ENCODE results near the gene ECSCR.

Gene ECSCR

DNA sequence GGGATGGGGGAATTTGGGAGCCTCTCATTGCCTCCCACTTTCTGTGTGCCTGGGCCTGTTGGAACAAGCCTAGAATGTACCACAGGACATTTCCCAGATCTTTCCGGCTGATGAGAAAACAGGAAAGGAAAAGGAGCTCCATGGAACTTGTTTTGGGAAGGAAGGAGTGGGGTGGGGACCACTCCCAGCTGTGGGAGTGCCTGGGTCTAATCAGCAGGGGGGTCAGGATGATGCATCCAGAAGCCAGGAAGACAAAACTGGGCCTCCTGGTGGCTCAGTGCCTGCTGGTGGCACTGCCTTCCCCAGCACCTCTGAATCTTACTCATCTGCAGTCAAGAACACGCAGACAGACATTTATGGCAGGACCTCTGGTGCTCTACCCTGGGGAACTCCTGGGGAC, 11.0 kb upstream of the ECSCR start:
- no peak for DNase-seq

DNA sequence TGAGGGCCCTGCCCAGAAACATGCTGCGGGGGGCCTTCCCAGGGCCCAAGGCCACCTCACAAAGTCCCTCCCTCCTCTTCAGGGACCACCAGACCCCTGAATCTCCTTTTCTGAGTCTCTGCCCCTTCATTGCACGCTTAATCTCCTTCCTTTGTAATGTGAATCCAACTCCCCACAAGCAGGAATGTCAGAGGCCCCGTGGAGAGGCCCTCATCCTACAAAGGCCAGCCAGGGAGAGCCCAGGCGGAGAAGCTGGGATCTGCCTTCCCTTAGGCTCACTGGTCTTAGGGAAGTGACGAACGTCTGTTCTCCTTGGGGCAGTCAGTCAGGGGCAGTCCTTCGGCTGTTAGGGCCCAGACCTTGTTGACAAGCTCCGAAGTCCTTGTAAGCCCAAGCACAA, 10.6 kb upstream of the ECSCR start:
- no peak for DNase-seq

DNA sequence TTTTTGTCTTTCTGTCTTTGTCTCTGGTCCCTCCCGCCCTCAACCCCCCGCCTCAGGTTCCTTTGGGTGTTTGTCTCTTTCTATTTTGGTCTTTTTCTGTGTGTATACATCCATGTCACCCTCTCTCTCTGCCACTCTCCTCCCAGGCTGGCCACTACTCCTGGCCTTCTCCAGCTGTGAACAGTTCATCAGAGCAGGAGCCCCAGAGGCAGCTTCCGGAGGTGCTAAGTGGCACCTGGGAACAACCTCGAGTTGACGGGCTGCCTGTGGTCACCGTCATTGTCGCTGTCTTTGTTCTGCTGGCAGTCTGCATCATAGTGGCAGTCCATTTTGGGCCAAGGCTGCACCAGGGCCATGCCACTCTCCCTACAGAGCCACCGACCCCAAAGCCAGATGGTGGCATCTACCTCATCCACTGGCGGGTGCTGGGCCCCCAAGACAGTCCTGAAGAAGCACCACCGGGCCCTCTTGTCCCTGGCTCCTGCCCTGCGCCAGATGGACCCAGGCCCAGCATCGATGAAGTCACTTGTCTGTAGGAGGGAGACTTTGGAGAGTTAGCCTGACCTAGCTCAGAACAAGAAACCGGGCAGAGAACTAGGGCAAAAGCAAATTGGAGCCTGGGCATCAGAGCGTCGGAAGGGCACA, 10.0 kb upstream of the ECSCR start:
- DNase-seq: no peak

DNA sequence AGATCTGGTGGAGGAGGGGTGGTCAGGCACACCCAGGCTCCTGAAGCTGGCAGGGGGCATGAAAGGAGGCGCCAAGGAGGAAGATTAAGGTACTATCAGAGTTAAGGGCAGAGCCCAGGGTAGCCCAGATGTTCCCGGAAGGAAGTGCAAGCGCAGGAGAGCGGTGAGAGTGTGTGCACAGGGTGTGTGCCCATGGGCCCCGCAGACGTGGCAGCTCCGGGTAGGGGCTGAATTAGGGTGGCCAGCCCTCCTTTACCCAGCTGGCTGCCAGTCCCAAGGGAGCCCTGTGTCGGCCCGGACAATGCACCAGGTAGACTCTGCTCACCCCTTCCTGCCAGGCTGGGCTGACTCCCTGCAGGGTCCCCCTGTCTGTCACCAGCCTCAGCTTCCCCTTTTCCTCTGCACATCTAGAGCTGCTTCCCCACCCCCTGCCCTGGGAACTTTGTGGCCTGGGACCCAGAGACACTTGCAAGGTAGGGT, 8.3 kb upstream of the ECSCR start, which contains the start of gene SMIM33:
Gene SMIM33, plus strand, starts transcription at position 184 of the 480 bp plus-strand sequence. Its CDS starts 118 bp downstream, at position 302.
- DNase-seq: no peak

DNA sequence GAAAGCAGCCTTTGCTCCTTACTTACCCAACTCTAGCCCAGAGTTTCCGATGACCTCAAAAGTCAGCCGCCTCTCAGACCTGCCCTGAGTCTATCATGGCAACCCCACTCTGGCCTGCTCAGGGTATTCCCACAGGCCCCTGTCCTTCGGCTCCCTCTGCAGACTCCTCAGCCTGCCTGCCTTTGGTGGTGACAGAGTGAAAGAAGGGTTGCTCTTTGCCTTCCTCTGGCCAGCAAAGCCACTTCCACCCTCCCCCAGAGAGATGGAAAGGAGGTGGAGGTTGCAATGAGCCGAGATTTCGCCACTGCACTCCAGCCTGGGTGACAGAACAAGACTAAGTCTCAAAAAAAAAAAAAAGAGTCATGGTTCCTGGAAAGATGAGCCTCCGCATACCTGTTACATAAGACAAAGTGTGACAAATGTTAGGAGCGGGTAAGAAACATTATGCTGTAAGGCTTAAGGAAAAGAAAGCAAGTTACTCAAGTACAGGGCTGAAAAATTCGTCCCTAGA, 5.9 kb upstream of the ECSCR start:
- no peak for DNase-seq

DNA sequence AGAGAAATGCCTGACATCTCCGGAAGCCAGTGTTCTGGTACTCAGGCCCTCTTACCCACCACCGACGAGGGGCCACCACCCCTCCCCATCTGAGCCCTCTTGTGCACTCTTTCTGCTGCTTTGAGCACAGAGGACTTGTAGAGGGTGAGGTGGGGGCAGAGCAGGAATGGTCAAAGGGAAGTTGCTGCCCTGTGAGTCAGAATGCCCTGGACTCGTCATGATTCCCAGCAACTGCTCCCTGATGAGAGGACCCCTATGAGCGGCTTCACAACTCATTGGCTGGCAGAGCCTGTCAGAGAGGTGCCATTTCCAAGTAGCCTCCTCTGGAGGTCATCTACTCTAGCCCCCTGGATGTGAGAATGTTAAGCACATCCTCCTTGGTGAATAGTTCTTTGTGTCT, 845 bp downstream of the ECSCR start:
- DNase-seq: no peak

DNA sequence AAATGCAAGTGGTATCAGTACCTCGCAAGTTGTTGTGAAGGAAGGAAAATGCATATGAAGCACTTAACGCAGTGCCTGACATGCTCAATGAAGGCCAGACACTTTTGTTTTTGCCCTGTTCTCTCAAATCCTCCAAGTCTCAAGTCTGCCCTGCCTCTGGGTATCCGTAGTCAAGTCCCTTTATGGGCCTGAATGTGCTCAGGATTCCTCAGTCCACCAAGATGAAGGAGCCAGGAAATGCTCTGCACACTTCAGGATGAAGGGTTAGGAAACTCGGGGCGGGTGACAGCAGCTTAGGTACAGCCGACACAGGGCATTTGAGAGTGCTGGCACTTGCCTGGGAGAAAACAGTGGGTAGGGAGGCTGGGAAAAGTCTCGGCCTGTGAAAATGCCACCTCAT, 1.4 kb downstream of the ECSCR start:
- DNase-seq: no peak

DNA sequence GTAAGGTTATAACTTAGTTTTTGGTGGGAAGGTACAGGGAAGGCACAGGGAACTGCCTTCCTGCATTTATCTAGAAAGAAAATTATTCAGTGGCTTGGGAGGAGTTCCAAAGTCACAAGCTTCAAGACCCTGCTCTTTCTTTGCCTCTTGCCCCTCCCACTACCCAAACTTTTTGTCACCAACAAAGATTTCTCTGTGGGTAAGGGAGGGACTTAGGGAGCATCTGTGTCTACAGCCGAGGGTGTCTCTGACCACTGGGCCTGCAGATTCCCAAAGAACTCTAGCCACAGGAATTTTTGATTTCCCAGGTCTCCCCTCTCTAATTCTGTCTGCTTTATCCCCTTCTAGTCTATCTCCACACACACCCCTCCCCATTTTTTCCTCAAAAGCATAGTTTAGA, 2.1 kb downstream of the ECSCR start:
- no peak for DNase-seq

DNA sequence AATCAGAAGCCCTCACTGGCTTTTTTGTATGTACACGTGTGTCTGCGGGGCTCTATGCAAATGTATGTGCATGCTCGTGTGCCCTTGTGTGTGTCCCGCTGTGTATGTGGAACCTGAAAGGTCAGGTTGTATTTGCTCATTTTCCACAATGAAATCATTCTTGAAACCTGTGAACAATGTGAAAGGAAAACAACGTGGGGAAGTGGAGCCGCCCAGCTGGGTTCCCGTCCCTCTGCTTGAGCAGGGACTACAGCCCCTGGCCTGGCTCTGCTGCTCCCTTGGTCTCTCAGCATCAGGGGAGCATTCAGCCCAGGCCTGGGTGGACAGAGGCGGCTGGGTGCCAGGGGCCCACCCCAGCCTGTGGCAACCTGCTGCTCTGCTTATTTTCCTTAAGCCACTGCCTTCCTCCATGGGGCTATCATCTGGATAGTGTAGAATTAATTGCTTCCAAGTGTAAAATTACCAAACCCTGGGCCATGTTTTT, 3.0 kb downstream of the ECSCR start:
- no peak for DNase-seq

DNA sequence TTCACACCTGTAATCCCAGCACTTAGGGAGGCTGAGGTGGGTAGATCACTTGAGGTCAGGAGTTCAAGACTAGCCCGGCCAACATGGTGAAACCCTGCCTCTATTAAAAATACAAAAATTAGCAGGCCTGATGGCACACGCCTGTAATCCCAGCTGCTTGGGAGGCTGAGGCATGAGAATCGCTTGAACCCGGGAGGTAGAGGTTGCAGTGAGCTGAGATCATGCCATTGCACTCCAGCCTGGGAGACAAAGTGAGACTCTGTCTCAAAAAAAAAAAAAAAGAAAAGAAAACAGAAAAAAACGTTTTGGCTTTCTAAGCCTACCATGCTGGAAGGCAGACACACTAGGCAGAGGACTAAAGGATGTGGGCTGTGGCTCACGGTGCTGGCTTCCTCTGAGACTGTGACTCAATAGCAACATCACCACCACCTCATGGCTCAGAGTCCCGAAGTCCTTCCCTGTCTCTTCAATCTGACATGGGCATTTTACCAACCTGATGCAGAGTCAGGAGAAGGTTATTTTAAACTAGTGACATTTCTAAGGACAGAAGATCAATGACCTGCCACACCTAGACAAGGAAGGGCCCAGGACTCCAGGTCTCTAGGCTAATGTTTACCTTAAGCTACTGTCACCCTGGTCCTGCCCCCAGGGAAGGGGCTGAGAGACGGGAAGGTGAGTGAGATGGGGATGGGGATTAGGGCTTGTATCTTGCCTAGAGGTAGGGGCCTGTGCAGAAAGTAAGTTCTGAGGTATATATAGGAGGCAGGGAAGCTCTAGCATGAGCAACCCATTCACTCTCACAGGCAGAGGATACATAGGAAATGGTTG, 3.7 kb downstream of the ECSCR start:
- DNase-seq: no peak

DNA sequence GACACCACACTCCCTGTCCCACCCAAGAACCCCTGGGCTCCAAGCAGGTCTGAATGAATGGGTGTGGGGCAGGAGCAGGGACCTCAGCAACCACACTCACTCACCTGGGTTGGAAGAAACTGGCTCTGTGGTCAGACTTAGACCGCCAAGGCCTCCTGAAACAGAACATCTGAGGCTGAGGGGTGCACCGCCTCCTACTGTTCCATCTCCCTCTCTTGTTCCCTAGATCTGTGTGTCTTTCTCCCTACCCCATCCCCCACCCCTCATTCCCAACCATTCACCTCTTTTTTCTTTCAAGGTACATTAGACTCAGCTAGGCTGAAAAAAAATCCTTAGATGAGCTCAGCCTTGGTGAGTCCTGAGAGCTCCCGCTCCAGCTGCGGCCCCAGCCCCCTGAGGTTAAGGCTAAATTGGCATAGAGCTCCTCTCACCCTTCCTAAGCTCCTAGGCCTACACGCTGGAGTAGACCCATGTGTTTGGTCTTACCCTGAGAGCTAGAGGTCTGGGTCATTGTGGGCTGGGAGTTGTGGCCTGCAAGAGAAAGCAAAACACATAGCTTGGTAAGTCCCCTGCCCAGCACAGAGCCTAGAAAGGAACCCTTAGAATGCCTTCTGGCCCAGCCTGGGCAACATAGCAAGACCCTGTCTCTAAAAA, 4.8 kb downstream of the ECSCR start:
- no peak for DNase-seq

DNA sequence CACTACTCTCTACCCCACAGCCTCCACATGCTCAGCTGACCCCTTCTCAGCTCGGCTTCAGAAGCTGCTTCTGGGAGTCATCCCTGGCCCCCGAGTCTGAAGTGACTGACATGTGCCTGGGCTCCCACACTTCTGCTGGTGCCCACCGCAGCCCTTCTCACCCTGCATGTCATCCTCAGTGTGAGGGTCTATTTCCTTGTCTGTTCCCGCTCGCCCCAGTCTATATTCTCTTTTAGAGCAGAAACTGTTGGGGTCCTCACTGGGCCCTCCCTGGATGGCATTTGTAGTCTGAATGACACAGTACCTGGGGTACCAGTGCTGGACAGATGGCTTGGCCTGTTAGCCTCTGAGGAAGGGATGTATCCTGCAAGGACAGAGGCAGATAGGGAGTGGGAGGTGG, 5.3 kb downstream of the ECSCR start:
- no peak for DNase-seq

DNA sequence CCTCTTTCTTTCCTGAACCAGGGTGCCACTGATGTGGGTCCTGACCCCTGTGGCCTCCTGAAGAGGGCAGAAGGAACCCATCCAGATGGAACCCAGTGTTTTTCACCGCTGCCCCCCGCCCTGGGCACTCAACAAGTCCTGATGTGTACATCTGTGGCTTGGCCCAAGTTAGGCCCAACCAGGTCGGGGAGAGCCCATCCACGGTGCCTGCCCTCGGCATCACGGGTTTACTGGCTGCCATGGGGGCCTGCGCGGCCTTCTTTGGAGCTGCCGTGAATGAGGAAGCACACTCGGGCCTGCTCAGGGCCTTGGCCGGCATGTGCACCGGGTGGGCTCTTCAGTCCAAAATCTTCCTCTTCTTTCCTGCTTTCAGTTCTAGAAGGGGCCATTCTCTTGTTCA, 5.8 kb downstream of the ECSCR start:
- no peak for DNase-seq

DNA sequence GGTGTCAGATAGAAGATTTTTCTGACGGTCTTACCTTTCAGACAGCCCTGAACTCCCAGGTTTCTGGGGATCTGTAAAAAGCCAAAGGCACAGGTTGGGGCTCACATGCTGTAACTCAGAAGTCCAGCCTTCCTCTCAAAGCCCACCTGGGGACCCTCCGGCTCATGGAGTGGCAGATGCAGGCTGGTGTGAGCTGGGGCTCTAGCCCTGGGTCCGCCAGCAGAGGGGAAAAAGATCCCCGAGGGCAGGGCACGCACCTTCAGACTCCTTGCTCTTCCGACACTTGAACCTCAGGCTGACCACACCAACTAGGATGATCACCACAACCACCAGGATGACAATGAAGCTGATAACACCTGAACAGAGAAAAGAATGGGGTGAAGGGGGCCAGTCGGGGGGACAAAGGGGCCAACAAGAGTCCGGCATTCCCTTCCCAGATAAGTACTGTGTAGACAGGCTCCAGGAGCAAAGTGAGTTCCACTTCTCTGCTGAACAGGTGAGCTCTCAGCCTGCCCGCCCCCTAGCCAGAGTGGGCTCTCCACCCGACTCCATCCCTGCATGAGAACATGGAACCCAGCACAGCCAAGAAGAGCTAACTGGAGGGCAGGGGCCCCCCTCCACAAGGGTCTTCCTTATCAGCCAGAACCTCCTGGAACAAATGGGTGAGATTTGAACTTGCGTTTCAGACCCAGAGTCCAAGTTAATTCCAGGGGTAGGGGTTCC, 7.8 kb downstream of the ECSCR start:
- no peak for DNase-seq

DNA sequence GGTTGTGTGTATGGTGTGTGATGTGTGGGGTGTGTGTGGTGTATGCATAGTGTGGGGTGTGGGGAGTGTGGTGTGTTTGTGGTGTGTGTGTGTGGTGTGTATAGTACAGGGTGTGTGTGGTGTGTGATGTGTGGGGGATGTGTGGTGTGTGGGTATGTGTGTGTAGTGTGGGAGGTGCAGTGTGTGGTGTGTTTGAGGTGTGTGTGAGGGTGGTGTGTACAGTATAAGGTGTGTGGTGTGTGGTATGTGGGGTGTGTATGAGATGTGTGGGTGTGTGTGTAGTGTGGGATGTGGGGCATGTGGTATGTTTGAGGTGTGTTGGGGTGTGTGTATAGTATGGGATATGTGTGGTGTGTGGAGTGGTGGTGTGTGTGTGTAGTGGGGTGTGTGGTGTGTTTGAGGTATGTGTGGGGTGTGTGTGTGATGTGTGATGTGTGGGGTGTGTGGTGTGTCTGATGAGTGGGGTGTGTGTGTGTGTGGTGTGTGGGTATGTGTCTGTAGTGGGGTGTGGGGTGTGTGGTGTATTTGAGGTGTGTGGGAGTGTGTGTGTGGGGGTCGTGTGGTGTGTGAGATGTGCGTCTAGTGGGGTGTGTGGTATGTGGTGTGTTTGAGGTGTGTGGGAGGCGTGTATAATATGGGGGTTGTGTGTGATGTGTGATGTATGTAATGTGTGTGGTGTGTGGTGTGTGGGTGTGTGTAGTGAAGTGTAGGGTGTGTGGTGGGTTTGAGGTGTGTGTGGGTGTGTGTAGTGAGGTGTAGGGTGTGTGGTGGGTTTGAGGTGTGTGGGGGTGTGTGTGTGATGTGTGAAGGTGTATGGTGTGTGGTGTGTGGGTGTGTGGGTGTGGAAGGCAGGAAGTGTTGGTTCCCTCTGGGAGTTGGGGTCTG, 8.6 kb downstream of the ECSCR start:
- no peak for DNase-seq

DNA sequence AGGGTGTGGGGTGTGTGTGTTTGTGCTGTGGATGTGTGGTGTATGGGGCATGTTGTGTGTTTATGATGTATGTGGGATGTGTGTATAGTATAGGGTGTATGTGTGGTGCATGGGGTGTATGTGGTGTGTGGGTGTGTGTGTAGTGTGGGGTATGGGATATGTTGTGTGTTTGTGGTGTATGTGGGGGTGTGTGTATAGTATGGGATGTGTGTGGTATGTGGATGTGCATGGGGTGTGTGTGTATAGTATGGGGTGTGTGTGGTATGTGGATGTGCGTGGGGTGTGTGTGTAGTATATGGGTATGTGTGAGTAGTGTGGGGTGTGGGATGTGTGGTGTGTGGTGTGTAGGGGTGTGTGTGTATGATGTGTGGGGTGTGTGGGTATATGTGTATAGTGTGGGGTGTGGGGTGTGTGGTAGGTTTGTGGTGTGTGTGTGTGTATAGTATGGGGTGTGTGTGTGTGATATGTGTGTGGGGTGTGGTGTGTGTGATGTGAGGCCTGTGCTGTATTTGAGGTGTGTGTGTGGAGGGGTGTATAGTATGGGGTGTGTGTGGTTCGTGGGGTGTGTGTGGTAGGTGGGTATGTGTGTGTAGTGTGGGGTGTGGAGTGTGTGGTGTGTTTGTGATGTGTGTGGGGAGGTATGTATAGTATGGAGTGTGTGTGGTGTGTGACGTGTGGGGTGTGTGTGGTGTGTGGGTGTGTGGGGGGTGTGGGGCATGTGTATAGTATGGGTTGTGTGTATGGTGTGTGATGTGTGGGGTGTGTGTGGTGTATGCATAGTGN, 10.5 kb downstream of the ECSCR start:
- DNase-seq: no peak

DNA sequence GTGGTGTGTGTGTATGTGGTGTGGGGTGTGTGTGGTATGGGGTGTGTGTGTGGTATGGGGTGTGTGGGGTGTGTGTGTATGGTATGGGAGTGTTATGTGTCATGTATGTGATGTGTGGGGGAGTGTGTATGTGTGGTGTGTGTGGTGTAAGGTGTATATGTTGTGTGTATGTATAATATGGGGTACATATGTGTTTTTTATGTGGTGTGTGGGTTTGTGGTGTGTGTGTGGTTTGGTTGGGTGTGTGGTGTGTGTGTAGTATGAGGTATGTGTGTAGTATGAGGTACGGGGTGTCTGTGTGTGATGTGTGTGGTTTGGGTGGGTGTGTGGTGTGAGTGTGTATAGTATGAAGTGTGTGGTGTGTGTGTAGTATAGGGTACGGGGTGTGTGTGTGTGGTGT, 11.4 kb downstream of the ECSCR start:
- DNase-seq: no peak

DNA sequence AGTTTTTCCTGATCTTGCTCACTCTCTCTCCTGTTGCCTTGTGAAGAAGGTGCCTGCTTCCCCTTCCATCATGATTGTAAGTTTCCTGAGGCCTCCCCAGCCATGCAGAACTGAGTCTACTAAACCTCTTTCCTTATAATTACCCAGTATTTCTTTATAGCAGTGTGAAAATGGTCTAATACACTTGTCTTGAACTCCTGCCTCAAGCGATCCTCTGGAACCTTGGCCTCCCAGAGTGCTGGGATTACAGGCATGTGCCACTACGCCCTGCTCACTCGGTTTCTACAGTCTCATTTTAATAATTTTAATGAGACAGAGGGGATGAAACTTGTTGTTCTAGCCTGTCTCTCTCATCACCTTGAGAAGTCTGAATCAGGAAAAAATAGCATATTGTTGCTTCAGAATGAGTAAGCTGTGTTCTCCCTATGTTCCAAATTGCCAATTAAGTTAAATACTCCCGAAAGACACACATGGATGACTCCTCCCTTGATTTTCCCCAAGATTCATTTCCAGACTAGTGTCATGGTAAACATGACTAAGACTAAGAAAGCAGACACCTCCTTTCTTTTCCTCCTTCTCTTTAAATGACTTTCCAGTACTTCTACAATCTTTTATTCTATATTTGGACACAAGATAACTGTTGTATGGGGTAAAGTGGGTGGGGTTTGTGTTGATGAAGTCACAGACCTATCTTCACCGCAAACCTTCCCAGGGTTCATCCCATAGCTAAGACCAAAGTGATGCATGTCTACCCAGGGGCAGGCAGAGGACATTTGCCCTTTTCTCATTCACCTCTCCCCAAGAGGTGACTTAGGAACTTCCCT, 15.4 kb downstream of the ECSCR start:
- no peak for DNase-seq

DNA sequence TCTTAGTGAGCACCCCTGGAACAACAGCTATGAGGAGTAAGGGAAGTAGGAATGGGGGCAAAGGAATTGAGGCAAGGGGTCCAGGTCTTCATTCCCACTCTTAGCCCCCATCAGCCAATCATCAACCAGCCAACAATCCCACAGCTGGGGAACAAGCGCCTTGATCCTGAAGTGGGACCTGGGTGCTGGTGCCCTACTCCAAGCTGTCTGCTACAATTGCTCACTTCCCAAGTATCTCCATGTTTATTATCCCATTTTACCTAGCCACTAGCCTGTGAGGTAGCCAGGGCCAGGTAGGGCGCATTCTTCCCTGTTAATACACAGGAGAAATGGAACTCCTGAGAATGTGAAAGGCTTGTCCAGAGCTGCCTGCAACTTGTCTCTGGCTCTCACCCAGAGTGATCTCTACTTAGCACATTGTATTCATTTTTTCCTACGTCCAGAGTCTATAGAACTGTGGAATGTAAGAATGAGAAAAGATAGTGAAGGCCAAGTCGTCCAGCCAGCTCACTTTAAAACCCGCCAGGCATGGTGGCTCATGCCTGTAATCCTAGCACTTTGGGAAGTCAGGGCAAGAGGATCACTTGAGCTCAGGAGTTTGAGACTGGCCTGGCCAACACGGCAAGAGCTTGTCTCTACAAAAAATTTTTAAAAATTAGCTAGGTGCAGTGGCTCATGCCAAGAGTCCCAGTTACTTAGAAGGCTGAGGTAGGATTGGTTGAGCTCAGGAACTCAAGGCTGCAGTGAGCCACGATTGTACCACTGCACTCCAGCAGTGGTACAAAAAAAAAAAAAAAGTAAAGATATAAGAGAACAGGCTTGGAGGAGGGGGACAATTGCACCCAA, 17.0 kb downstream of the ECSCR start:
- DNase-seq: no peak

Data from NCI-H1417 treated with DMSO at 0.1 percent for 48 hours (cell line).